MCF 10A (cell line): Measurements from ENCODE around the gene GPRC5B. TPM values are rescaled to one million over a fixed set of nuclear protein-coding genes. Genes with fewer than 3 reads are reported as not detected.

Experiments
- BruUV-seq: library from RNA; stranded (reverse); fragments of 400-500 nt; replicated peaks from 2 replicates; lab custom pipeline; 2021; lab: Mats Ljungman, UMichigan
- CTCF ChIA-PET: fragments of 300-600 bp; sonication (Branson Sonifier 250); formaldehyde crosslinking; extraction: SDS; loops from one replicate; lab custom pipeline; 2021; ENCODE audit warnings: antibody characterized with exemption, inconsistent platforms; lab: Yijun Ruan, JAX
- POLR2A ChIA-PET: fragments of 300-600, 350-650 bp; sonication (Branson Sonifier 250); formaldehyde crosslinking; extraction: SDS; loops from one replicate; lab custom pipeline; 2020; ENCODE audit warnings: antibody characterized with exemption, inconsistent platforms; lab: Yijun Ruan, JAX
- DNase-seq: peaks from one replicate; pipeline ENCODE4 v3.0.0-alpha.2; 2018; ENCODE audit not compliant: unreplicated experiment
- H3K27ac Mint-ChIP-seq: one replicate; pipeline ENCODE4 v1.8.0; 2022; ENCODE audit warnings: mild to moderate bottlenecking, low read depth, mixed read lengths; ENCODE audit not compliant: unreplicated experiment
- H3K27me3 Mint-ChIP-seq: one replicate; pipeline ENCODE4 v1.8.0; 2022; ENCODE audit warnings: mixed read lengths; ENCODE audit not compliant: insufficient read depth, unreplicated experiment
- H3K36me3 Mint-ChIP-seq: one replicate; pipeline ENCODE4 v1.8.0; 2022; ENCODE audit warnings: mild to moderate bottlenecking, moderate library complexity, mixed read lengths; ENCODE audit not compliant: insufficient read depth, unreplicated experiment
- H3K4me1 Mint-ChIP-seq: one replicate; pipeline ENCODE4 v1.8.0; 2022; ENCODE audit warnings: mixed read lengths; ENCODE audit not compliant: insufficient read depth, unreplicated experiment
- H3K4me3 Mint-ChIP-seq: one replicate; pipeline ENCODE4 v1.8.0; 2022; ENCODE audit warnings: mild to moderate bottlenecking, moderate library complexity, mixed read lengths; ENCODE audit not compliant: unreplicated experiment
- H3K9me3 Mint-ChIP-seq: one replicate; pipeline ENCODE4 v1.8.0; 2022; ENCODE audit warnings: mixed read lengths; ENCODE audit not compliant: unreplicated experiment
- intact Hi-C: fragments of 100-400 bp; cut with micrococcal nuclease; formaldehyde crosslinking; loops from 2 replicates; pipeline ENCODE4 v1.14.1; 2022
- total RNA-seq: library from RNA; stranded (reverse); gene quantifications from 2 replicates; pipeline ENCODE4 v1.2.3, GENCODE V29; 2022
- TF ChIP-seq, protein P1 (sequence below): fragments of 200-600 bp; IDR thresholded peaks from one replicate; pipeline ENCODE4 v1.8.0; 2022; ENCODE audit warnings: antibody characterized with exemption, mild to moderate bottlenecking; ENCODE audit not compliant: unreplicated experiment

Gene GPRC5B
- total RNA-seq, 1 experiment from 2014 or later = not detected

DNA sequence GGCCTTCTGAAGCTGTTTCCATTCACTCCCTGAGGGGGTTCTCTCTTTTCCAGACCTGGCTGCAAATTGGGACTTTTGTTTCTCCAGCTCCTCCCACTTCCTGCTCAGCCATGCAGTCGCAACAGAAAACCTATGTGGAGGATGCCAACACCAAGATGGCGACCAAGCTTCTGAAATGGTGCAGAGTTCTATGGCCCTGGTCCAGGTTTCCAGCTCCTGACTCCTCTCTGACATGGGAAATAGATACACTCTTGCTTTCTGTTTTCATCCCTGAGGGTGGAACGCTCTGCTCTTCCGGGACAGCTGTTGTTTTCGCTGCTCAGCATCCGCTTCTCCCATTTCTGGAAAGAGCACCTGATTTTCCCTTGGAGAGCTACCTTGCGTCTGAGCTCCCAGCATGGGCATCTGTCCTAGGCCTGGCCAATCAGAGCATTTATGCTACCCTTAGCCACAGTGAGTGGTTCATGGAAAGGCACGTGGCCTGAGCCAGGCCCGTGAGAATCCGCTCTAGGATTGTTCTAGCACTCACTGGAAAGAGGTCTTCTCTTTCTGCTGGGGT, 8.1 kb downstream of the GPRC5B start:
- POLR2A ChIA-PET = interaction anchor here (0.6 kb wide), 1 partner anchor 1271 kb away, joined by 3 read pairs; no protein-coding TSS in a partner anchor
- Mint-ChIP-seq H3K9me3 (no peaks in the 10 kb centered on the region), H3K4me3 (no peak overlapping the region), H3K27me3 (no peaks in the 10 kb centered on the region), H3K27ac (no peak overlapping the region), H3K36me3 (no peaks in the 10 kb centered on the region), H3K4me1 (peaks cover 6% of the 10 kb centered on the region)
- no peak for DNase-seq
- CTCF ChIA-PET = interaction anchor here (0.6 to 4.2 kb wide), 7 partner anchors 11 to 295 kb away, joined by 3 to 24 read pairs (median 3); no protein-coding TSS in a partner anchor
- intact Hi-C loops = no loop called here
- BruUV-seq = no TSS peak
- TF ChIP-seq, protein P1, sequence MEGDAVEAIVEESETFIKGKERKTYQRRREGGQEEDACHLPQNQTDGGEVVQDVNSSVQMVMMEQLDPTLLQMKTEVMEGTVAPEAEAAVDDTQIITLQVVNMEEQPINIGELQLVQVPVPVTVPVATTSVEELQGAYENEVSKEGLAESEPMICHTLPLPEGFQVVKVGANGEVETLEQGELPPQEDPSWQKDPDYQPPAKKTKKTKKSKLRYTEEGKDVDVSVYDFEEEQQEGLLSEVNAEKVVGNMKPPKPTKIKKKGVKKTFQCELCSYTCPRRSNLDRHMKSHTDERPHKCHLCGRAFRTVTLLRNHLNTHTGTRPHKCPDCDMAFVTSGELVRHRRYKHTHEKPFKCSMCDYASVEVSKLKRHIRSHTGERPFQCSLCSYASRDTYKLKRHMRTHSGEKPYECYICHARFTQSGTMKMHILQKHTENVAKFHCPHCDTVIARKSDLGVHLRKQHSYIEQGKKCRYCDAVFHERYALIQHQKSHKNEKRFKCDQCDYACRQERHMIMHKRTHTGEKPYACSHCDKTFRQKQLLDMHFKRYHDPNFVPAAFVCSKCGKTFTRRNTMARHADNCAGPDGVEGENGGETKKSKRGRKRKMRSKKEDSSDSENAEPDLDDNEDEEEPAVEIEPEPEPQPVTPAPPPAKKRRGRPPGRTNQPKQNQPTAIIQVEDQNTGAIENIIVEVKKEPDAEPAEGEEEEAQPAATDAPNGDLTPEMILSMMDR = no peak

DNA sequence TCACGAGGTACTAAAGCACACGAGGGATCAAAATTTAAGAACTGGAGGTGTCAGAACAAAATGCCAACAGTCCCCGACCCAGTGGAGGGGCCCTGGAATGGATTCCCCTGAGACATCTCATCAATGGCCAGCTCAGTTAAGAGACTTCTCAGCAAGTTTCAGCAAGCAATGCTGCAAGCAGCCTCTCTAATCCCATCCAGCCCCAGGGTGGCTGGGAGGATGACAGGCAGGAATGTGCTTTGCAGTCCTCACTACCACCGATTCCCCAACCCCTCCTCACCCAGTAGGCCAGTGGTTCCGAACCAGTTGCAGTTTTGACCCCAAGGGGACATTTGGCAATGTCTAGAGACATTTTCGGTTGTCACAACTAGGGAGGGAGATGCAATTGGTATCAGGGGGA, 8.7 kb downstream of the GPRC5B start:
- TF ChIP-seq, protein P1 = no peak
- ChIA-PET POLR2A (interaction anchor here (0.6 kb wide), 1 partner anchor 1272 kb away, joined by 3 read pairs; no protein-coding TSS in a partner anchor), CTCF (interaction anchor here (0.6 to 4.2 kb wide), 8 partner anchors 11 to 292 kb away, joined by 3 to 24 read pairs (median 4); no protein-coding TSS in a partner anchor)
- DNase-seq = no peak
- Mint-ChIP-seq H3K36me3 (no peaks in the 10 kb centered on the region), H3K4me1 (peaks cover 6% of the 10 kb centered on the region), H3K9me3 (no peaks in the 10 kb centered on the region), H3K27ac (no peak overlapping the region), H3K4me3 (no peak overlapping the region), H3K27me3 (no peaks in the 10 kb centered on the region)
- intact Hi-C loops = no loop called here
- no TSS peak for BruUV-seq

DNA sequence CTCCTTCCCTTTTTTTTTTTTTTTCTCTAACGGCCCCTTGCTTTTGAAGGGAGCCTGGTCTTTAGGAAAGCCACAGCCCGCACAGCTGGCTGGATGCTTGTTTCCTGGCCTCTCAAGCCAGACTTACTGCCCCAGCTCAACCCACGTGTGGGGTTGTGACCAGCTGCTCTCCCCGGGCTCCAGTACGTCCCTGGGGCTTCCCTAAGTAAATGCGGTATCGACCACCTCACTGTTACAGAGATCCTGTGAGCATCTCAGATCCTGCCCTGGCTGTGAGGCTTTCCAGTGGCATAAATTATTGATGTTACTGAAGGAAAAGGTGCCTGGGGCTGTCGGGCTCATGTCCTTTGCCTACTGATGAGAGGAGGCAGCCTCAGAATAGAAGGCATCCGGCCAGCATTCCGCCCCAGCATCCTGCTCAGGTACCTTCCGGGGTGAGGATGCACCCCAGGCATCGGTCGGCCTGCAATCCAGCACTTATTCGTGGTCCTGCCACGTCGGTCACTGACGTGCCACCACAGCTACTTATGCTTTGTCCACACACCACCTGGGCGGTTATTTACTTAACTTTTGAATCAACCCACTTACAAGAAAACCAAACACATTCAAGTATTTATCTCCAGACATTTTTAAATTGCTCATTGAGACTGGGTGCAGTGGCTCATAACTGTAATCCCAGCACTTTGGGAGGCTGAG, 9.6 kb downstream of the GPRC5B start:
- POLR2A ChIA-PET = no interaction called here
- BruUV-seq = no TSS peak
- H3K4me1 Mint-ChIP-seq = peaks cover 6% of the 10 kb centered on the region

DNA sequence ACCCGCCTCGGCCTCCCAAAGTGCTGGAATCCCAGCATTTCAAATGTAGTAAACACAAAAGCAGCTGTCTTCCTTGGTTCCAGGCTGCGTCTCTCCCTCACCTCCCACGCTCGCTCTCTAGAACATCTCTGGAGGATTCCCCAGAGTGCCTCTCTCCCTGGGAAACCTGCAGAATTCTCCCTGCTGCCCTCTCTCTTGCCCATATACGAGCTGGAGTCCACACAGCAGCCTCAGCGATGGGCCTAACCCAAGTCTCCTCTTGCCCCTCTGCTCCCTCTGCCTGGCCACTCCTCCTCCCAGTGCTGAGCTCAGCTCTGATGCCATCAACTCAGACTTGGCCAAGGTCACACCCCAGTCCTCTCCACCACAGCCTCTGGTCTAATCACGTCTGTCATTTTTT, 10.6 kb downstream of the GPRC5B start:
- peaks cover under 1% of the 10 kb centered on the region for H3K4me1 Mint-ChIP-seq
- POLR2A ChIA-PET = no interaction called here
- H3K9me3 Mint-ChIP-seq = no peaks in the 10 kb centered on the region
- H3K27ac Mint-ChIP-seq = no peak overlapping the region
- DNase-seq = no peak
- intact Hi-C loops = no loop called here
- BruUV-seq = no TSS peak
- CTCF ChIA-PET = interaction anchor here (0.6 to 4.2 kb wide), 7 partner anchors 13 to 290 kb away, joined by 3 to 24 read pairs (median 3); no protein-coding TSS in a partner anchor
- TF ChIP-seq, protein P1 = no peak
- no peak overlapping the region for H3K4me3 Mint-ChIP-seq
- H3K36me3 Mint-ChIP-seq = no peaks in the 10 kb centered on the region
- H3K27me3 Mint-ChIP-seq = no peaks in the 10 kb centered on the region

More for the DNA sequence above, 9.6 kb downstream of the GPRC5B start:
- Mint-ChIP-seq H3K36me3 (no peaks in the 10 kb centered on the region), H3K4me3 (no peak overlapping the region), H3K27me3 (no peaks in the 10 kb centered on the region), H3K27ac (no peak overlapping the region), H3K9me3 (no peaks in the 10 kb centered on the region)
- CTCF ChIA-PET = interaction anchor here (0.6 to 4.2 kb wide), 9 partner anchors 9 to 291 kb away, joined by 3 to 24 read pairs (median 3); no protein-coding TSS in a partner anchor
- TF ChIP-seq, protein P1 = no peak
- no peak for DNase-seq
- intact Hi-C loops = no loop called here
